ENCODE data around the gene CLSTN1.

- TF ChIP-seq POLR2AphosphoS5 (IDR thresholded peaks at IDR 0.05; ENCODE audit: low read depth, low read length): no peak
- no peak for TF ChIP-seq TAF1 (IDR thresholded peaks at IDR 0.05; ENCODE audit: low read depth, low read length)
- TF ChIP-seq SPI1 (IDR thresholded peaks at IDR 0.05; ENCODE audit: low read depth, low read length): no peak
- TF ChIP-seq POLR2A (IDR thresholded peaks at IDR 0.05; ENCODE audit: low read depth, low read length): no peak
Observed at GRCh38 chr1:9688599-9688998, 135.2 kb downstream of the CLSTN1 start.
